Skeletal muscle tissue (tissue), 1 donor: ENCODE measurements around the gene GJB5. TPM values are rescaled to one million over a fixed set of nuclear protein-coding genes. Genes with fewer than 3 reads are reported as not detected.

ENCODE experiments used
- total RNA-seq: library from RNA; depleted of rRNA; stranded (reverse); fragments of >200 nt; gene quantifications from one replicate; pipeline ENCODE4 v1.2.3, GENCODE V29; 2014

Gene GJB5
- total RNA-seq, 1 donor from 2014 or later = not detected

Other genes starting within 250 kb of the GJB5 start
- not detected for gene GJB4, start 4.7 kb downstream of the GJB5 start, total RNA-seq
- not detected for gene GJB3, start 26.2 kb downstream of the GJB5 start, total RNA-seq
- 21.4 TPM for gene GJA4, start 38.0 kb downstream of the GJB5 start, total RNA-seq
- gene SMIM12, start 104.7 kb downstream of the GJB5 start, total RNA-seq = 8.9 TPM
- not detected for gene DLGAP3, start 174.6 kb downstream of the GJB5 start, total RNA-seq
- 23.0 TPM for gene TMEM35B, start 230.3 kb downstream of the GJB5 start, total RNA-seq